ENCODE measurements around the gene TAOK1.

GRCh38 chr17:29475891-29476290 is 85.7 kb downstream of the TAOK1 start:
- no peak for TF ChIP-seq CTCF (IDR thresholded peaks at IDR 0.05)
- TF ChIP-seq POLR2A (IDR thresholded peaks at IDR 0.05) = no peak

All from adrenal gland (tissue), 5 donors.